ENCODE data around the gene PPP1R7. TPM values are rescaled to one million over a fixed set of nuclear protein-coding genes. Genes with fewer than 3 reads are reported as not detected.
"Not testable (repeated sequence)": the region's sequence is repeated elsewhere in the genome, so short reads cannot be mapped to it uniquely, and the experiment has no call there.

The PPP1R7 gene
- 10 to 100 TPM; 78.8 to 84.6 TPM for total RNA-seq

DNA sequence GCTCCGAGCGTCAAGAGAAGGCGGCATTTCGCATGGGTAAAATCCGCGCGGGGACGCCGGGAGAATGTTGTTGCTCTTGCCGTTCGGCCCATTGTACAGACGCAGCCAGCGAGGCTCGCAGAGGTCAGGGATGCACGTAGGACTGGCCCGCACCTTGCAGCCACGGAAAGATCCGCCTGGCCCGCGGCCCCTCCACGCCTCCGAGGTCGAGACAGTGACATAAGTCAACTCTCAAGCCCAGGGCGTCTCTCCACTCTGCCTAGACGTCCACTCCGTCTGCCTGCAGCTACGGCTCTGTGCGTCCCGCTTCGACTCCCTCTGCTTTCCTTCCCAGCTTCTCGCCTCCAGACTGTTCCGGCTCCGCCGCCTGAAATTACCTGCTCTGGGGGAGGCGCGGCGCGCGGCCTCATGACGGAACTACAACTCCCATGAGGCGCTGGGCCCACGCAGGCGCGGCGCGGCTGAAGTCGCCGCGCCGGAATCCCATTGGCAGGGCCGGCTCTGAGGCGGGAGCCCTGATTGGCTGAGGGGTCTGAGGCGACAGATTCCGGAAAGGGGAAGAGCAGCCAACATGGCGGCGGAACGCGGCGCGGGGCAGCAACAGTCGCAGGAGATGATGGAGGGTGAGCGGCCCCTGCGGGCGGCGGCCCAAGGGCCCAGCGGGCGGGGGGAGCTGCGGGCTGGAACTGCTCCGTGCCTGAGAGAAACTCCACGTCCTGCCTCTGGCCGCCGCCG, at the start of gene PPP1R7:
TSS of gene PPP1R7 (plus strand) at position 543 of the 735 bp plus-strand sequence. CDS start at position 572, 29 bp downstream.
- peaks cover 46% of the 10 kb centered on the region for H3K4me1 Mint-ChIP-seq

DNA sequence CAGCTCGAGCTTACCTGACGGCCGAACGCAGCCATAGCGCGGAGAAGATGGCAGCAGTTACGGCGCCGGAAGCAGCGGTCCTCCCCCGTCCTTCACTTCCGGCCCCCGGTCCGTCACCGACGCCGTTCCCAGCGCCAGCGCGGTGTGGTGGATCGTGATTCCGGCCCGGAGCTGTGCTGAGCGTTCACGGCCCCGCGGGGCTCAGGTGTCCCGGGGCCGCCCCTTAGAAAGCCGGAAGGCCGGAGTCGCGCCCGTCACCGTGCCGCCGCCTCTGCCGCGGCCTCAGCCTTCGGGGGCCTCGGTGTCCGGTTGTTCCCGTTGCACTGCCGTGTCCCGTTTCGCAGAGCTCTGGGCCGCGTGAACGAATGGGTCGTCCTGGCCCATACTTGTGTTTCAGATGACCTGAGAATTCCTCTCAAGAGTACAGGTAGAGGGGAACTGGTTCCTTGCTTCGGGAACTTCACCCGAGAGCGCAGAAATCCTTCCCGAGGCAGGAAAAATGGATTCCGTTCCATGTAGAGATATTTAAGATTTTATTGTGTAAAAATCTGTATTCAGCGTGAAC, 47.9 kb upstream of the PPP1R7 start, which contains the start of gene MTERF4:
TSS of gene MTERF4 (minus strand) at position 49 of the 565 bp plus-strand sequence. CDS start at position 35, 14 bp downstream.
- no peaks in the 10 kb centered on the region for H3K9me3 Mint-ChIP-seq
- peak; percentile 95 for ATAC-seq (ENCODE audit: low read depth)

More for the DNA sequence above, at the start of gene PPP1R7:
- DNase-seq (peak; percentile 90), ATAC-seq (ENCODE audit: low read depth) (peak; percentile 82)
- Mint-ChIP-seq H3K4me3 (peak within 1 kb of the TSS; percentile 94), H3K36me3 (peaks cover 5% of the 10 kb centered on the region), H3K9me3 (no peaks in the 10 kb centered on the region), H3K27me3 (no peaks in the 10 kb centered on the region), H3K27ac (peak within 1 kb of the TSS; percentile 87)
- POLR2A ChIA-PET, result interaction anchor here (0.5 to 3.0 kb wide), 15 partner anchors 10 to 1124 kb away, joined by 3 to 29 read pairs (median 4); partner anchors contain the start of genes ING5, MTERF4 and SEPTIN2

DNA sequence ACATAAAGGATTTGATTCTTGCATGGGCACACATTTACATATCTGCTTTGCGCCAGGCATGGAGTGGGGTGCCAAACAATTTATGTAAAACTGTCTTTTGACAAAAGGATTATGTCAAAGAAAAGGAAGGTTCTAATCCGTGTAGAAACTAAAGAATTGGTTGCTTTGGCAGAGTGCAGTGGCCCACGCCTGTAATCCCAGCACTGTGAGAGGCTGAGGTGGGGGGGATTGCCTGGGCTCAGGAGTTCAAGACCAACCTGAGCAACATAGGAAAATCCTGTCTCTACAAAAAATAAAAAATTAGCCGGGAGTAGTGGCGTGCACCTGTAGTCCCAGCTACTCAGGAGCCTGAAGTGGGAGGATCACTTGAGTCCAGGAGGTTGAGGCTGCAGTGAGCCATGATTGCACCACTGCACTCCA, 47.1 kb upstream of the PPP1R7 start:
- no peak for ATAC-seq (ENCODE audit: low read depth)
- POLR2A ChIA-PET, result interaction anchor here (1.1 kb wide), 1 partner anchor 48 kb away, joined by 5 read pairs; no protein-coding TSS in a partner anchor
- no peaks in the 10 kb centered on the region for H3K9me3 Mint-ChIP-seq
- H3K4me3 Mint-ChIP-seq, result peak overlapping the region; percentile 95
- H3K36me3 Mint-ChIP-seq, result peaks cover 5% of the 10 kb centered on the region
- DNase-seq, result peak; percentile 24
- H3K27me3 Mint-ChIP-seq, result no peaks in the 10 kb centered on the region
- peak overlapping the region; percentile 98 for H3K27ac Mint-ChIP-seq
- H3K4me1 Mint-ChIP-seq, result peaks cover 28% of the 10 kb centered on the region

More for the DNA sequence above, 47.9 kb upstream of the PPP1R7 start, which contains the start of gene MTERF4:
- Mint-ChIP-seq H3K27ac (peak within 1 kb of the TSS; percentile 98), H3K4me3 (peak within 1 kb of the TSS; percentile 95), H3K27me3 (no peaks in the 10 kb centered on the region), H3K36me3 (peaks cover 8% of the 10 kb centered on the region), H3K4me1 (peaks cover 31% of the 10 kb centered on the region)
- peak; percentile 90 for DNase-seq
- POLR2A ChIA-PET, result interaction anchor here (0.7 to 2.2 kb wide), 7 partner anchors 8 to 584 kb away, joined by 3 to 18 read pairs (median 6); partner anchors contain the start of genes DTYMK, HDLBP, PASK and SEPTIN2

DNA sequence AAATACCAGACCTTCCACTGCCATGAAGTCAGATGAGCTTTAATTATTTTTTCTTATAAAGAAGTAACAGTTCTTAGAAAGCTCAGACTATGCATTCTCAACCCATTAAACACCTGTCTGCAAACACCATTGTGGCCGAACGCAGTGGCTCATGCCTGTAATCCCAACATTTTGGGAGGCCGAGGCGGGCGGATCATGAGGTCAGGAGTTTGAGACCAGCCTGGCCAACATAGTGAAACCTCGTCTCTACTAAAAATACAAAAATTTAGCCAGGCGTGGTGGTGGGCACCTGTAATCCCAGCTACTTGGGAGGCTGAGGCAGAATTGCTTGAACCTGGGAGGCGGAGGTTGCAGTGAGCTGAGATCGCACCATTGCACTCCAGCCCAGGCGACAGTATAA, 45.7 kb upstream of the PPP1R7 start:
- peaks cover 32% of the 10 kb centered on the region for H3K4me1 Mint-ChIP-seq
- not testable (repeated sequence) for H3K4me3 Mint-ChIP-seq

GRCh38 chr2:241105641-241106040, 44.6 kb upstream of the PPP1R7 start:
- Mint-ChIP-seq H3K36me3 (peaks cover 5% of the 10 kb centered on the region), H3K27me3 (no peaks in the 10 kb centered on the region), H3K4me1 (peaks cover 35% of the 10 kb centered on the region), H3K9me3 (no peaks in the 10 kb centered on the region), H3K27ac (no peak overlapping the region), H3K4me3 (no peak overlapping the region)
- POLR2A ChIA-PET, result interaction anchor here (1.6 kb wide), 1 partner anchor 27 kb away, joined by 3 read pairs; no protein-coding TSS in a partner anchor
- no peak for ATAC-seq (ENCODE audit: low read depth)
- peak; percentile 21 for DNase-seq

More for the DNA sequence above, 45.7 kb upstream of the PPP1R7 start:
- not testable (repeated sequence) for H3K36me3 Mint-ChIP-seq; ATAC-seq (ENCODE audit: low read depth); H3K27me3 Mint-ChIP-seq; H3K27ac Mint-ChIP-seq; H3K9me3 Mint-ChIP-seq
- POLR2A ChIA-PET, result interaction anchor here (1.6 kb wide), 1 partner anchor 26 kb away, joined by 3 read pairs; no protein-coding TSS in a partner anchor
- DNase-seq, result peak; percentile 12

GRCh38 chr2:241107031-241107783, 43.1 kb upstream of the PPP1R7 start:
- no peak for DNase-seq
- POLR2A ChIA-PET, result interaction anchor here (5.3 kb wide), 1 partner anchor 43 kb away, joined by 29 read pairs; the partner anchor contains the start of genes PASK and PPP1R7
- H3K27ac Mint-ChIP-seq, result peak overlapping the region; percentile 95
- no peak for ATAC-seq (ENCODE audit: low read depth)
- H3K9me3 Mint-ChIP-seq, result no peaks in the 10 kb centered on the region
- H3K4me3 Mint-ChIP-seq, result no peak overlapping the region
- H3K4me1 Mint-ChIP-seq, result peaks cover 47% of the 10 kb centered on the region
- peaks cover 6% of the 10 kb centered on the region for H3K36me3 Mint-ChIP-seq
- no peaks in the 10 kb centered on the region for H3K27me3 Mint-ChIP-seq

GRCh38 chr2:241108271-241109209, 41.7 kb upstream of the PPP1R7 start:
- DNase-seq, result peak; percentile 53
- H3K4me3 Mint-ChIP-seq, result peak overlapping the region; percentile 83
- peaks cover 6% of the 10 kb centered on the region for H3K36me3 Mint-ChIP-seq
- H3K27ac Mint-ChIP-seq, result peak overlapping the region; percentile 95
- H3K4me1 Mint-ChIP-seq, result peaks cover 50% of the 10 kb centered on the region
- peak; percentile 29 for ATAC-seq (ENCODE audit: low read depth)
- no peaks in the 10 kb centered on the region for H3K27me3 Mint-ChIP-seq
- H3K9me3 Mint-ChIP-seq, result no peaks in the 10 kb centered on the region
- POLR2A ChIA-PET, result interaction anchor here (1.6 to 5.3 kb wide), 3 partner anchors 13 to 208 kb away, joined by 3 to 29 read pairs (median 12); partner anchors contain the start of genes PASK and PPP1R7

DNA sequence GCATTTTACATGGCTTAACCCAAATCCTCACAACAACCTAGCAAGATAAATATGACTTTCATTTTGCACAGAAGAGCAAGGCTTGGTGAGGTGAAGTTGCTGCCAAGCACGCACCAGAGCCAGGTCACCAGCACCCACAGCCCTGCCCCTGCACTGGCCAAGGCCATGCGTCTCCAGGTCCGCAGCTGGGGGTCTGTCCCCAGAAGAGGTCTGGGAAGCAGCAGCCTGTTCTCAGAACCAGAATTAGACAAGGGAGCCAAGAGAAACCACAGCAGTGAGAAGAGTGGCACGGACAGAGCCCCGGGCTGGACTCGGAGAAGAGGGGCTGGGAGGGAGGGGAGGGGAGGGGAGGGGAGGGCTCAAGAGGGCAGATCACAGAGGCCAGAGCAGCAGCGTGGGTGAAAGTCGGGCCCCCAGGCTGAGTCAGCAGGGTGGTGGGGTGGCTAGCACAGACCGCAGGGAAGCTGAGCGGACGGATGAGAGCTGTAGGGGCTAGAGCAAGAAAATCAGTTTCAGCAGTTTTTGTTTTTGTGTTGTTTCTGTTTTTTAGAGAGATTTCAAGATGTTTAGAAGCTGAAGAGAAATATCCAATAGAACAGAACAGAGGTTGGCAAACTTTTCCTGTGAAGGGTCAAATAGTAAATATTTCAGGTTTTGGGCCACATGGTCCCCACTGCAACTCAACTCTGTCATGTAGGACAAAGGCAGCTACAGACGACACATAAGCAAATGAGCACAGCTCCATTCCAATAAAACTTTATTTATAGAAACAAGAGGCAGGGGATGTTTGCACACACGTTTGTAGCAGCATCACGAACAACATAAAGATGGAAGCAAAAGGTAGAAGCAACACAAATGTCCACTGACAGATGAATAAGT, 40.8 kb upstream of the PPP1R7 start:
- Mint-ChIP-seq H3K36me3 (peaks cover 6% of the 10 kb centered on the region), H3K4me1 (peaks cover 45% of the 10 kb centered on the region), H3K9me3 (no peaks in the 10 kb centered on the region), H3K27me3 (no peaks in the 10 kb centered on the region), H3K4me3 (peak overlapping the region; percentile 83), H3K27ac (peak overlapping the region; percentile 95)
- DNase-seq, result no peak
- peak; percentile 31 for ATAC-seq (ENCODE audit: low read depth)
- POLR2A ChIA-PET, result interaction anchor here (0.6 to 5.3 kb wide), 6 partner anchors 8 to 207 kb away, joined by 3 to 29 read pairs (median 9); partner anchors contain the start of genes MTERF4, PASK and PPP1R7

GRCh38 chr2:241110089-241110606, 40.1 kb upstream of the PPP1R7 start:
- H3K9me3 Mint-ChIP-seq, result no peaks in the 10 kb centered on the region
- peak overlapping the region; percentile 83 for H3K4me3 Mint-ChIP-seq
- no peaks in the 10 kb centered on the region for H3K27me3 Mint-ChIP-seq
- peaks cover 45% of the 10 kb centered on the region for H3K4me1 Mint-ChIP-seq
- ATAC-seq (ENCODE audit: low read depth) (no peak), DNase-seq (no peak)
- peaks cover 9% of the 10 kb centered on the region for H3K36me3 Mint-ChIP-seq
- POLR2A ChIA-PET, result interaction anchor here (0.6 to 5.3 kb wide), 7 partner anchors 8 to 205 kb away, joined by 4 to 29 read pairs (median 6); partner anchors contain the start of genes HDLBP, MTERF4, PASK and PPP1R7
- peak overlapping the region; percentile 95 for H3K27ac Mint-ChIP-seq

DNA sequence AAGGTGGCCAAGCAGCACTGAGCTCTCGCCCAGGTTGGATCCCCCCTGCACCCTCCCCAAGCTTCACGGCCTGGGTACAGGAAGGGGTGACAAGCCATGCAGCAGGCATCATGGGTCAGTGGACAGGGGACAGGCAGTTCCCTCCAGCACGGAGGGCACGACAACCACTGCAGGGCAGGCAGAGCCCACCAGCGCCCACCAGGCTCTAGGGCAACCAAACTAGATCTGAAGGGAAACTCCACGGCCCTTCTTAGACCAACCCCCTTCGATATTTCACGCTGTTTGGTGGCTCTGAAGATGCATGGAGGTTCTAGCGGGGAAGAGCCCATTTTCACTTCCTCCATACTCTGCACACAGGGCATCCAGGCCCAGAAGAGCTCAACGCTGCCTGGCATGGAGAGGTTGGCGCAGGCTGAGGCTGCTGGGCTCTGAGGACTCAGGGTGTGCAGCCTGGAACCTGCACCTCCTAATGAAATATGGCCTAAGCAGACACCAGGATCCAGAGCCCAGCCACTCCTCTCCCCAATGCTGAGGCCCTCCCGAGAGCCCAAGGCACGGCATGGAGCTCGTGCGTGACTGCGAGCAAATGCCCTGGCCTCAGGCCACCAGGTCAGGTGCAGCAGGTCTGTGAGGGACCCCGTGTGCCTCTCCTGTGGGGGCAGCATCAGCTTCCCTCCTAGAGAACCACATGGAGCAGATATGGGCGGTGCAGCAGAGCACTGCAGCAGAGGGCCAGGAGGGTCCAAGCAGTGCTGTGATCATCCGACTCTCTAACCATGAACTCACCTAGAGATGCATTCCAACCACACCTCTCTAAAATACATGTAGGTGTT, 39.4 kb upstream of the PPP1R7 start:
- no peaks in the 10 kb centered on the region for H3K27me3 Mint-ChIP-seq
- peak overlapping the region; percentile 83 for H3K4me3 Mint-ChIP-seq
- no peaks in the 10 kb centered on the region for H3K9me3 Mint-ChIP-seq
- POLR2A ChIA-PET, result interaction anchor here (0.6 to 5.3 kb wide), 6 partner anchors 9 to 204 kb away, joined by 4 to 29 read pairs (median 9); partner anchors contain the start of genes HDLBP, MTERF4, PASK and PPP1R7
- ATAC-seq (ENCODE audit: low read depth) (peak; percentile 27), DNase-seq (no peak)
- peak overlapping the region; percentile 95 for H3K27ac Mint-ChIP-seq
- peaks cover 45% of the 10 kb centered on the region for H3K4me1 Mint-ChIP-seq
- peaks cover 9% of the 10 kb centered on the region for H3K36me3 Mint-ChIP-seq
